Esophagus squamous epithelium (tissue), 4 donors: ENCODE data around the gene HRC.

ENCODE experiments used
- CTCF ChIP-seq, 6 experiments: fragments of 450-650 bp in 4 of 6; fragments of 200-600 bp in 2 of 6; sonication (generic) in 2 of 6; IDR thresholded peaks; one replicate each; pipeline ENCODE4 v1.5.1; 2016 to 2019; ENCODE audit warnings: antibody characterized with exemption in 6 of 6, mild to moderate bottlenecking in 4 of 6, moderate library complexity in 4 of 6
- POLR2A ChIP-seq, 4 donors: fragments of 450-650 bp; IDR thresholded peaks; one replicate each; pipeline ENCODE4 v1.6.1; 2017; ENCODE audit warnings: antibody characterized with exemption in 4 of 4, mild to moderate bottlenecking in 4 of 4, moderate library complexity in 3 of 4

GRCh38 chr19:49116544-49116943 lies 38.7 kb downstream of the HRC start:
- TF ChIP-seq CTCF (IDR thresholded peaks at IDR 0.05) (no peak), POLR2A (IDR thresholded peaks at IDR 0.05) (no peak)
